ENCODE data around the gene SLC25A36.

- no peak for TF ChIP-seq CTCF (conservative IDR thresholded peaks at IDR 0.05; ENCODE audit: low read length)
- no peak for TF ChIP-seq EZH2phosphoT487 (IDR thresholded peaks at IDR 0.05; ENCODE audit: borderline replicate concordance)
Observed at GRCh38 chr3:140903196-140903595, 38.4 kb upstream of the SLC25A36 start.
